Activated CD8-positive, alpha-beta memory T cell treated with anti-CD3 and anti-CD28 coated beads, Interleukin-2, amount 10 ng/mL, durations not matched to agents 7 days and 5 days (primary cell): Measurements from ENCODE around the gene AHCYL2. TPM values are rescaled to one million over a fixed set of nuclear protein-coding genes. Genes with fewer than 3 reads are reported as not detected.
"Not testable (repeated sequence)": the region's sequence is repeated elsewhere in the genome, so short reads cannot be mapped to it uniquely, and the experiment has no call there.

Experiments
- ATAC-seq: fragments of 150-1000 bp; cut with Tn5 transposase; one replicate; pipeline ENCODE4 v1.10.0; 2021; ENCODE audit warnings: moderate library complexity
- CTCF ChIA-PET: fragments of 350-600 bp; sonication (Branson Sonifier 250); formaldehyde crosslinking; loops from one replicate; lab custom pipeline; 2021; ENCODE audit warnings: antibody characterized with exemption; lab: Charles Lee
- DNase-seq: peaks from one replicate; pipeline ENCODE4 v3.0.0-alpha.2; 2020
- H3K27ac Mint-ChIP-seq: one replicate; pipeline ENCODE4 v1.8.0; 2021; ENCODE audit warnings: mild to moderate bottlenecking, mixed read lengths
- H3K27me3 Mint-ChIP-seq: one replicate; pipeline ENCODE4 v1.8.0; 2021; ENCODE audit warnings: mixed read lengths
- H3K36me3 Mint-ChIP-seq: one replicate; pipeline ENCODE4 v1.8.0; 2021; ENCODE audit warnings: mild to moderate bottlenecking, mixed read lengths
- H3K4me1 Mint-ChIP-seq: one replicate; pipeline ENCODE4 v1.8.0; 2021; ENCODE audit warnings: mixed read lengths
- H3K4me3 Mint-ChIP-seq: one replicate; pipeline ENCODE4 v1.8.0; 2021; ENCODE audit warnings: mild to moderate bottlenecking, moderate library complexity, mixed read lengths
- H3K9me3 Mint-ChIP-seq: one replicate; pipeline ENCODE4 v1.8.0; 2022; ENCODE audit warnings: low read depth, mixed read lengths
- total RNA-seq, 2 experiments: library from RNA; stranded (reverse); gene quantifications; one replicate each; pipeline ENCODE4 v1.2.3, GENCODE V29; 2021

The AHCYL2 gene
- total RNA-seq, 2 experiments from 2014 or later: 12.7 to 12.8 TPM

DNA sequence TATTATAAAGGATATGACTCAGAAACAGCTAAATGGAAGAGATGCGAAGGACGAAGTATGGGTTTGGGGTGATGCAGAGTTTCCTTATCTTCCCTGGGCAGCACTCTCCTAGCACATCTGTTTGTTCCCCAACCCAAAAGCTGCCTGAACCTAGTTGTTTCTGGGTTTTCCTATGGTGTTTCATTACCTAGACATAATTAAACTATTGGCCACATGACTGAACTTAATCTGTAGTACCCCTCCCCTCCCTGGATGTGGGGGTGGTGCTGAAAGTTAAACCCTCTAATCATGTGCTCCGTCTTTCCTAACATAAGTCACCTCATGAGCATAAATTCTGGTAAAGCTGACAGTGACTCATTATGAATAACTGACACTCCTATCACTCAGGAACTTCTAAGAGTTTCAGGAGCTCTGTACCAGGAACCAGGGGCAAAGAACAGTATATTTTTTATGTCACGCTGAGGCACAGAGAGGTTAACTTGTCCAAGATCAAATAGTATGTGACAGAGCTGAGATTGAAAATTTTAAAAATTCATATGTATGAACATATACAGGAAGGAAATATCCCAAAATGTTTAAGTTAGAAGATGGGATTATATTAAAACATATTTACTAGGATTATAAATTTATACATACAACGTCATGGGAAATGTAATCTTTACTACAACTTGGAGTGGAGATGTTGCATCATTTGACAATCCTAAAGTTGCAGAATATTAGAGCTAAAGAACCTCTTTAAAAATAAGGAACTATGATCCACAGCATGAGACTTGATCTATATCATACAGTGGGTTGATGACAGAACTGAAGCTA is 214.2 kb downstream of the AHCYL2 start:
- ATAC-seq: no peak
- Mint-ChIP-seq H3K36me3 (peaks cover 26% of the 10 kb centered on the region), H3K4me3 (peak overlapping the region; percentile 50), H3K9me3 (no peaks in the 10 kb centered on the region), H3K27me3 (no peaks in the 10 kb centered on the region), H3K4me1 (peaks cover 36% of the 10 kb centered on the region), H3K27ac (peak overlapping the region; percentile 75)
- CTCF ChIA-PET: interaction anchor here (0.9 to 1.7 kb wide), 5 partner anchors 33 to 220 kb away, joined by 3 to 6 read pairs (median 4); no protein-coding TSS in a partner anchor
- DNase-seq: peak; percentile 46

DNA sequence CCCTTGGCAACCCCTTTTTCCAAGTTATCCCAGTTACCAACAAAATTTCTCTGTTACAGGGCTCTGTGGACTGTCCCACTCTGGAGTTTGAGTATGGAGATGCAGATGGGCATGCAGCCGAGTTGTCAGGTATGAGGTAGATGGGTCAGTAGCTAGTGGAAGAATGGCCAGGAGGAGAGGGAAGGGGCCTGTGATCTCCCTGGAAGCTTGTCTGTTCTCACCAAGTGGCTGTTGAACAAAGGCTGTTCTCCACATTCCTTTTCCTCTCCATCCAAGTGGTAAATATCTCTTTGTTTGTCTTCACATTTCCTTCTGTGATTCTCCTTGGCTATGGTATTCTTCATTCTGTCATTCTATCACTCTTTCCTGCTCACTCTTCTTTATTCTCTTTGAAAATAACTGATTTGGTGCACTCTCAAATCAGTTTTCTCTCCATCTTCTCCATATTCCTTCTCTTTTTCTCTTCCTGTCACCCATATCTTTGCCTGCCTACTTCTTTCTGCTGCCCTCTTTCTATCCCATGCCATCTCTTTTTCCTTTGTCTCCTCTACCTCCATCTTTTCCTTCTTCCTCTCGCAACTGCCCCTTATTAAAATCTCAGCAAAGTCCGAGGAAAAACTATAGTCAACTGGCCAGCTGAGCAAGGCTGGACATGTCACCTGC is 215.3 kb downstream of the AHCYL2 start:
- H3K4me3 Mint-ChIP-seq: no peak overlapping the region
- no peaks in the 10 kb centered on the region for H3K9me3 Mint-ChIP-seq
- DNase-seq (no peak), ATAC-seq (no peak)
- no peaks in the 10 kb centered on the region for H3K27me3 Mint-ChIP-seq
- H3K36me3 Mint-ChIP-seq: peaks cover 36% of the 10 kb centered on the region
- peaks cover 35% of the 10 kb centered on the region for H3K4me1 Mint-ChIP-seq
- H3K27ac Mint-ChIP-seq: peak overlapping the region; percentile 11
- CTCF ChIA-PET: interaction anchor here (0.9 to 2.3 kb wide), 5 partner anchors 67 to 221 kb away, joined by 3 to 8 read pairs (median 5); no protein-coding TSS in a partner anchor

DNA sequence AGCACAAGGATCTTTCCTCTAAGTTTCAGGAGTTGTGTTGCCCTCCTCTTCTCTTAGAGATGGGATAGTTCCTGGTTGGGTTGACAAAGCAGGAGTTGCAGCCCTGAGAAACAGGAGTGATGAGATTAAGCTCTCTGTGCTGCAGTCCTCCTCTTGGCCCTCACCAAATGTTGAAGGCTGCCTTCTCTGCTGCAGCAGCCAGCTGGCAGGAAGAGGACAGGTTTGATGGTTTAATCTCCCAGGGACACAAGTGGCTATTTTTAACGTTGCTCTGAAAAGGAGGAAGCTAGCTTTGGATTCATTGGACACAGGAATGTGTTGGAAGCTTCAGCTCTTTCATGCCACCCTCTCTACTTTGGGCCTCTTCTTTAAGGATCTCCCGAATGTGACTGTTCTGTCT is 218.8 kb downstream of the AHCYL2 start:
- Mint-ChIP-seq H3K4me3 (no peak overlapping the region), H3K36me3 (peaks cover 64% of the 10 kb centered on the region), H3K27me3 (no peaks in the 10 kb centered on the region), H3K27ac (no peak overlapping the region), H3K4me1 (peaks cover 15% of the 10 kb centered on the region), H3K9me3 (no peaks in the 10 kb centered on the region)
- no peak for DNase-seq
- no peak for ATAC-seq
- CTCF ChIA-PET: interaction anchor here (0.7 to 1.3 kb wide), 2 partner anchors 10 to 17 kb away, joined by 3 read pairs; partner anchors contain the start of gene STRIP2

DNA sequence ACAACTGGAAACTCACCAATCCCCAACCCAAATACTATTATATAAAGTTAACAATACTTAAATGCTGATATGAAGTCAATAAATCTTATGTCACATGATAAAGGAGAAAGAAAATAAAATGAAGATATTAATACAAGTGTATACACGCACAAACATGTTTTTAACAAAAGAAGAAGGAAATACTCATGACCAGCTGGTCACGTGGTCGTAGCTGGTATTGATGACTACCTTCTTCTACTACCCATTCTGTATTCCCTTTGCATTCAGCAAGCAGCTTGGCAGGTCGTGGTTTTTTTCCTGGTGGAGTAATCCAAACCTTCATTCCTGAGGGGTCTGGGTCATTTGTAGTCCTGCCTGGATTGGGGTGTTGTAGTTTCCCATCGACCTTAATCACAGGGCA is 219.9 kb downstream of the AHCYL2 start:
- DNase-seq, ATAC-seq, CTCF ChIA-PET, H3K27me3 Mint-ChIP-seq, H3K27ac Mint-ChIP-seq, H3K9me3 Mint-ChIP-seq, H3K4me3 Mint-ChIP-seq, H3K4me1 Mint-ChIP-seq: not testable (repeated sequence)
- peaks cover 69% of the 10 kb centered on the region for H3K36me3 Mint-ChIP-seq

DNA sequence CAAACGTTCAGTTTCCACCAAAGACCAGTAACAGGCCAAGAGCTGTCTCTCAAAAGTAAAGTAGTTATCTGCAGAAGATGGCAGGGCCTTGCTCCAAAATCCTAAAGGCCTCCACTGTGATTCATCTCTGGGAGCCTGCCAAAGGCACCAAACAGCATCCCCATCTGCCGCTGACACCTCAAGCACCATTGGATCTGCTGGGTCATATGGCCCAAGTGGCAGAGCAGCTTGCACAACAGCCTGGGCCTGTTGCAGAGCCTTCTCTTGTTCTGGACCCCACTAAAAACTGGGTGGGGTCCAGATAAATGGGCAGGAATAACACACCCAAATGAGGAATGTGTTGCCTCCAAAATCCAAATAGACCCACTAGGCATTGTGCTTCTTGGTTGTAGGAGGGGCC is 222.1 kb downstream of the AHCYL2 start:
- H3K27me3 Mint-ChIP-seq, CTCF ChIA-PET, H3K27ac Mint-ChIP-seq, DNase-seq, H3K4me1 Mint-ChIP-seq, ATAC-seq, H3K4me3 Mint-ChIP-seq, H3K9me3 Mint-ChIP-seq: not testable (repeated sequence)
- H3K36me3 Mint-ChIP-seq: peaks cover 65% of the 10 kb centered on the region

DNA sequence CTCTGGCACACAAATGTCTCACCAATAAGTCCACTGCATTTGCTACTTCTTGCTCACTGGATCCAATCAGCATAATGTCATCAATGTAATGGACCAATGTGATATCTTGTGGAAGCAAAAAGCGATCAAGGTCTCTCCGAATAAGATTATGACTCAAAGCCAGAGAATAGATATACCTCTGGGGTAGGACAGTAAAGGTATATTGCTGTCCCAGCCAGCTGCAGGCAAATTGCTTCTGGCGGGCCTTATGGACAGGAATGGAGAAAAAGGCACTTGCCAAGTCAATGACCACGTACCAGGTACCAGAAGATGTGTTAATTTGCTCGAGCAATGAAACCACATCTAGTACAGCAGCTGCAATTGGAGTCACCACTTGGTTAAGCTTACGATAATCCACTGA is 222.6 kb downstream of the AHCYL2 start:
- H3K27me3 Mint-ChIP-seq, CTCF ChIA-PET, H3K4me1 Mint-ChIP-seq: not testable (repeated sequence)

DNA sequence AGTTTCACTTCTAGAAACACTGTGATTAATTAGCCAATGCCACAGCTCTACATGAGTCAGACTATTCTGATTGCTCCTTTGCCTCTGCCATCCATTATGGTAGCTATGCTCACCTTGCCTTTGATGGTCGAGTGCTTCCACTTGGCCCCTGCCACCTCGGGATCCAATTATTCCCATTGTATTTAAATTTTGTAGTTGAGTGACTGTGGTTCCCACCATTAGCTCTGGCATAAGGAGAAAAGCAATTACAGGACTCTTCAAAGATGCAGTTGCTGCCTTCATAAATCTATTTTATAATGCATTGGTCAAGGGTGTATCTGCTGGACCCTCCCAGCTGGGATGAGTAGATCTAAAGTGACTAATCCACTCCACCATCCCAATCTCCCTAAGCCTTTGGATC is 223.8 kb downstream of the AHCYL2 start:
- H3K4me3 Mint-ChIP-seq, H3K4me1 Mint-ChIP-seq, H3K9me3 Mint-ChIP-seq, CTCF ChIA-PET, H3K27me3 Mint-ChIP-seq, DNase-seq, ATAC-seq, H3K27ac Mint-ChIP-seq: not testable (repeated sequence)
- peaks cover 68% of the 10 kb centered on the region for H3K36me3 Mint-ChIP-seq

More for the DNA sequence above, 222.6 kb downstream of the AHCYL2 start:
- peaks cover 67% of the 10 kb centered on the region for H3K36me3 Mint-ChIP-seq
- not testable (repeated sequence) for DNase-seq, H3K9me3 Mint-ChIP-seq, H3K27ac Mint-ChIP-seq, ATAC-seq, H3K4me3 Mint-ChIP-seq

DNA sequence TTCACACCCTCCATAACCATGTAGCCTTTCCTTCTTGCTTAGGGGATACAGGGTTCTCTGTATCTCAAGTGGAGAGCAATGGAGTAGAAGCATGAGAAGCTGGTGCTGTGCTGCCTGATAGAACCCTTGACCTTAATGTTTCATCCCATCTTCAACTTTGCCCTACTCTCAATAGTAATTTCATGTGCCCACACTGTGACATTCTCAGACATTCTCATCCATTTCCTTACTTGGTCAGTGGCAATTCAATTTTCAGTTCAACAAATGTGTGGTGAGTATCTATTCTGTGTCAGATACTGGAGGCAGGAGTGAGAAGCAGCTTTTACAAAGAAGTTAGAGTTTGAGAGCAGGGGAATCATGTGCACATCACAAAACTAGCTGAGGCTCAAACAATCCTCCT is 225.5 kb downstream of the AHCYL2 start:
- DNase-seq: no peak
- ATAC-seq: no peak
- no peak overlapping the region for H3K27ac Mint-ChIP-seq
- no peaks in the 10 kb centered on the region for H3K4me1 Mint-ChIP-seq
- H3K4me3 Mint-ChIP-seq: no peak overlapping the region
- peaks cover 57% of the 10 kb centered on the region for H3K36me3 Mint-ChIP-seq
- CTCF ChIA-PET: interaction anchor here (0.5 kb wide), 1 partner anchor 750 kb away, joined by 3 read pairs; no protein-coding TSS in a partner anchor
- no peaks in the 10 kb centered on the region for H3K27me3 Mint-ChIP-seq
- no peaks in the 10 kb centered on the region for H3K9me3 Mint-ChIP-seq

DNA sequence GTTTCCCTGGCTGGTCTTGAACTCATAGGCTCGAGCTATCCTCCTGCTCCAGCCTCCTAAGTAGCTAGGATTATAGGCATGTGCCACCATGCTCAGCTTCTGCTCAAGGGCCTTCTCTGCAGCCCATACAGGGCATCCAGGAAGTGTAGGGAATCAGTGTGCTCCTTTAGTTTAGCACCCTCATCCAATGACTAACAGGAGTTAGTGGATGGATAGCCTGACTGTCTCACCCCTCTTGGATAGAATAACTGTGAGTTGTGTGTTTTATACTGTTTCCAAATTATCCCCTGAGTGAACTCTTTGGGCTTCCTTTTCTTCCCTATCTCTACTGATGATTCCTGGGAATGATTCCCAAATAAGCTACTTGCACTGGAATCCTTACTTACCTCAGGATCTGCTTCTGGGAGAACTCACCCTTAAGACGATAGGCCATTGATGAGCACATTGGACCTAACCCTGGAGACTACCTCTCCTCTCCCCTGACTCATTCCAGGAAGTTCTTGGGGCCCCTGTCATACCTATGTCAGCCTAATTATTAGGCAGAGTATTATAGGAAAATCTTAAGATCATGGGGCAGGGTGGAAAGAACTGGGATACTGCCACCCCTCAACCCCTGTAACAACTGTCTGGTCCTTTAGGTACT is 227.9 kb downstream of the AHCYL2 start:
- ATAC-seq (no peak), DNase-seq (no peak)
- Mint-ChIP-seq H3K4me3 (no peak overlapping the region), H3K4me1 (no peaks in the 10 kb centered on the region), H3K36me3 (peaks cover 45% of the 10 kb centered on the region), H3K9me3 (no peaks in the 10 kb centered on the region), H3K27ac (no peak overlapping the region), H3K27me3 (no peaks in the 10 kb centered on the region)
- CTCF ChIA-PET: interaction anchor here (1.9 kb wide), 1 partner anchor 85 kb away, joined by 7 read pairs; no protein-coding TSS in a partner anchor

DNA sequence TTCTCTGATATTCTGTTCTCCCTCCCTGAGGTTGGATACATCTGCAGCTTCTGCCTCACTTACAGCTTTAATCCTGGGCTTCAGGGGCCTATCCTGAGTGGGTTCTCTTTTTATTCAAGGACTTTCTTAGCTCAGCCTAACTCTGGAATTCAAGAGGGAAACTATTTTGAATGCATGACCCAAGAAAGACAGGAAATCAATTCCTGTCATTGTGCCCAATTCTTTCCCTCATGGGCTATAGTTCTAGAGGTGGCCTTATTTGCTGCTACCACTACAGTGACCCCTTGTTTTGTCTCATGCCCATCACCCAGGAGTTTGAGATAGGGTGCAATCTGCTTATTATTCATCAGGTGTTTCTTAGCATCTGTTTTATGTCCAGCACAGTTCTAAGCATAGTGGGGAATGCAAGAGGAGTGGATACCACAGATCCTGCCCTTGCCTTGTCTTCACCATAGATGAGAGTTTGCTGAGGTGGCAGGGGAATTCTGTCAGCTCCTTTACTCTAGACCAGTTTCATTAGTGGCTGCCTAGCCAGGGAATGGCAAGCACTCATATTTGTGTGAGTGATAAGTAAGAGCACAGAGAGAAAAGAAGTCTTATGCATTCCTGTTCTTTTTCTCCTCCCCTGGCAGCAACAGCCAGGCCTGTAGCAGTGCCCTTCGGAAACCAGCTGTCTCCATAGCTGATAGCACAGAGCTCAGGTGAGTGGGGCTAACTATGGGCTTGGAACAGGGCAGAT is 228.8 kb downstream of the AHCYL2 start:
- no peak for DNase-seq
- H3K4me3 Mint-ChIP-seq: no peak overlapping the region
- H3K9me3 Mint-ChIP-seq: no peaks in the 10 kb centered on the region
- H3K27me3 Mint-ChIP-seq: no peaks in the 10 kb centered on the region
- H3K27ac Mint-ChIP-seq: no peak overlapping the region
- CTCF ChIA-PET: interaction anchor here (1.9 kb wide), 1 partner anchor 86 kb away, joined by 7 read pairs; no protein-coding TSS in a partner anchor
- peaks cover 40% of the 10 kb centered on the region for H3K36me3 Mint-ChIP-seq
- no peaks in the 10 kb centered on the region for H3K4me1 Mint-ChIP-seq
- ATAC-seq: no peak

DNA sequence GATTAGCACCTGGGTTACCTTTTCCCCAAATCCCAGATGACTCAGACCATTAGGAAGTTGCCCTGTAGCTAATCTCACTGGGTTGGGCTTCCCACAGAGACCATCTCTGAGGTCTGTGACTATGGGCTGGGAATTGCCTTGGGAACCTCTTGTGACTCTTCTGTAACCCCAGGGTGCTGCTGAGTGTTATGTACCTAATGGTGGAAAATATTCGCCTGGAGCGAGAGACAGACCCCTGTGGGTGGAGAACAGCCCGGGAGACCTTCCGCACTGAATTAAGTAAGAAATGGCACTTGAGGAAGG is 229.4 kb downstream of the AHCYL2 start:
- H3K36me3 Mint-ChIP-seq: peaks cover 39% of the 10 kb centered on the region
- no peaks in the 10 kb centered on the region for H3K9me3 Mint-ChIP-seq
- no peaks in the 10 kb centered on the region for H3K4me1 Mint-ChIP-seq
- H3K27ac Mint-ChIP-seq: no peak overlapping the region
- H3K27me3 Mint-ChIP-seq: no peaks in the 10 kb centered on the region
- ATAC-seq (no peak), DNase-seq (no peak)
- CTCF ChIA-PET: no interaction called here
- no peak overlapping the region for H3K4me3 Mint-ChIP-seq

DNA sequence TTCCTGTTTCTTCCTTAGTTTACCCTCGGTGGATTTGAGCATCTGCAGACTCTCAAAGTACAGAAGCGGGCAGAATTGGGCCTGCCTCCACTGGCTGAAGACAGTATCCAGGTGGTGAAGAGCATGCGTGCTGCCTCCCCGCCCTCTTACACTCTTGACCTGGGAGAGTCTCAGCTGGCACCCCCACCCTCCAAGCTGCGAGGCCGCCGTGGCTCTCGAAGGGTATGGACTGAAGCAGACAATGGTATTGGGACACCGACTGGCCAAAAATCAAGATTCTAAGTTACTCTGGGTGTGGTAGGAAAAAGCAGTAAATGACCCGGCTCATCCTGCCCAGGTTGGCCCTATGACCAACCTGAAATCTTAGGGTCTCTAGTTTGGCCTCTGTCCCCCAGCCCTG is 231.6 kb downstream of the AHCYL2 start:
- H3K9me3 Mint-ChIP-seq: no peaks in the 10 kb centered on the region
- peaks cover 28% of the 10 kb centered on the region for H3K36me3 Mint-ChIP-seq
- H3K27me3 Mint-ChIP-seq: no peaks in the 10 kb centered on the region
- H3K27ac Mint-ChIP-seq: no peak overlapping the region
- ATAC-seq (no peak), DNase-seq (no peak)
- H3K4me3 Mint-ChIP-seq: no peak overlapping the region
- no peaks in the 10 kb centered on the region for H3K4me1 Mint-ChIP-seq
- CTCF ChIA-PET: no interaction called here

DNA sequence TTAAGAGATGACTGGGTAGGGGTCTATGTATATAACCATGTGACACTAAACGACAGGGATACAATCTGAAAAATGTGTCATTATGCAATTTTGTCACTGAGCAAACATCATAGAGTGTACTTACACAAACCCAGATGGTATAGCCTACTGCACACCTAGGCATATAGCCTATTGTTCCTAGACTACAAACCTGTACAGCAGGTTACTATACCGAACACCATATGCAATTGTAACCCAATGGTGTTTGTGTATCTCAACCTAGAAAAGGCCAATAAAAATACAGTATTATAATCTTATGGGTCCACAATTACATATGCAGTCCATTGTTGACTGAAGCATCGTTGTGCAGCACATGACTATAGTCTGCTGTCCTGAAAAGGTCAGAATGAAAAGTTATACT is 232.3 kb downstream of the AHCYL2 start:
- Mint-ChIP-seq H3K4me1 (no peaks in the 10 kb centered on the region), H3K27me3 (no peaks in the 10 kb centered on the region), H3K27ac (no peak overlapping the region), H3K4me3 (no peak overlapping the region), H3K36me3 (peaks cover 23% of the 10 kb centered on the region), H3K9me3 (no peaks in the 10 kb centered on the region)
- no peak for DNase-seq
- no peak for ATAC-seq
- CTCF ChIA-PET: no interaction called here
